A204.1 (cell line): ENCODE measurements around the gene GNB4.

Experiments
- FAIRE-seq: peaks from 2 replicates; lab custom pipeline; 2012; peaks lifted over from hg19 to GRCh38; lab: Jason Lieb, UNC

The GNB4 gene

DNA sequence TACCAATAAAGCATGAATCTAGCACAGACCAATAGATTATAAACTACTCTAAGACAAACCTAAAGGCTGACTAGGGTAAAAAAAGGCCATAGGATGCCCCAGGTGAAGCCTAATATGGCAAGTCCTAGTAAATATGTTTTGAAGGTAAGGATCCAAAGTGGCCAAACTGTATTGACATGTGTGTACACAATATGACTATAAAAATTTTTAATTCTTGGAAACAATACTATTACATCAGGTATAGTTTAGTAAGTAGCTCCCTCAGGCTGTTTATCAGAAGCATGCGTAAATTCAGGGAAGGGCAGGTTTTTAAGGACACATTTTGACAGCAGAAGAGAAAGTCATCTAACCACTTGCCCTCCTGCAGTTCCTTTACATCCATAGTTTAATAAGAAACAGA, 18.8 kb downstream of the GNB4 start:
- no peak for FAIRE-seq

DNA sequence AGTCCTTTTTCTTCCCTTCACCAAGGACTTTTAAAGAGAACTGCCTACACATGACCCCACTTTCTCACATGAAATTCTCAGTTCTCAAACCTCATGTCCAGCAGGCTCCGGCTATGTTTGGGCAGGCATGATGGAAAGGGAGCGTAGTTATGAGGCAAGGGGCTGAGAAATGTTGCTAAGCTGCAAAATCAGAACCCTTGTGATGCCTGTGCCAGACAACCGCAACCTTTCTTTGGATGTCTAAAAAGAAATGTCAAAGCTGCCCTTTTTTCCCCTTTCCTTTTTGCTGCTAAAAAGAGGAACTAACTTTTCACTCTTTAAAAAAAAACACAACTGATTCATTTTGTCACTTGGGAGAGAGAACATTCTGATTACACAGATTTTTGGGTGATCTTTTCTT, 19.2 kb downstream of the GNB4 start:
- FAIRE-seq = no peak

DNA sequence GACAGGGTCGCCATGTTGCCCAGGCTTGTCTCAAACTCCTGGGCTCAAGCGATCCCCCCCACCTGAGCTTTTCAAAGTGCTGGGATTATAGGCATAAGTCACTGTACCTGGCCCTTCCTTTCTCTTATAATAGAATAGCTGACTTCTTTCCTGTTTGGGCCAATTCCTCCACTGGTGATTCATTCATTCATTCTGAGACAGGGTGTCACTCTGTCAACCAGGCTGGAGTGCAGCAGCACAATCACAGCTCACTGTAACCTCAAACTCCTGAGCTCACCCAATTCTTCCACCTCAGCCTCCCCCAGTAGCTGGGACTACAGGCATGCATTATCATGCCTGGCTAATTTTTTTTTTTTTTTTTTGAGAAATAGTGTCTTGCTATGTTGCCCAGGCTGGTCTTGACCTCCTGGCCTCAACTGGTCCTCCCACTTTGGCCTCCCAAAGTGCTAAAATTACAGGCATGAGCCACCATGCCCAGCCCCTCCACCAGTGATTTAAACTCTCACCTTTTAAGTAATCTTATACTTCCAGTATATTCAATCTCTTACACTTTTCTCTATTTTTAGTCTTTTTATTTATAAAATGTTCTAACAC, 20.9 kb downstream of the GNB4 start:
- no peak for FAIRE-seq

DNA sequence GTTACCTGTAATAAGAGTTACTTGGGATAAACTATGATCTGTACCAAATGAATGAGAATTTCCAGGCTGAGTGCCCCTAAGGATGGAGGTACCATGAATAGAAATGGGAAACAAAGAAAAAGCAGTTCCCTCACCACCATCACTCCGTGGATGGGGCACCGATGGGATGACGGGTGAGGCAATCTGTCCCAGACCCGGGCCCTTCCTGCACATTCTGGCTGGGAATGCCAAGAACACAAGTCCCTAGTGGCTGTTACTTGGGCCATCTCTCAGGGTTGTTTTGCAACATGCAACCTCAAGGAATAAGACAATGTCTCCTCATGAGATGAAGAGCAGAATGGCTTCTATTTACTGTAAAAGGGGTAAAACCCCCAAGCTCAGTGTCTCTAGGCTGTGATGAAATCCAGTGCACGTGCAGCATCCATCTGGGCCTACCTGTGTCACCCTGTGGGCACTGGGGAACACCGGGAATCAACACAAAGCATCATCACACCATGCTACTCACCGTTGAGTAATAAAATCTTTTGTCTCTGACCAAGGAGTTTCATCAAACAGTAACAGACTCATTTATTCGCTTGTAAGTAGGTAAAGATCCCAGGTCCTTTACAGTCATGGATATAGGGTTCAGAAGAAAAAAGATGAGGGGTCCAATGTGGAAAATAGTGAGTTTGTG, 22.3 kb downstream of the GNB4 start:
- no peak for FAIRE-seq

DNA sequence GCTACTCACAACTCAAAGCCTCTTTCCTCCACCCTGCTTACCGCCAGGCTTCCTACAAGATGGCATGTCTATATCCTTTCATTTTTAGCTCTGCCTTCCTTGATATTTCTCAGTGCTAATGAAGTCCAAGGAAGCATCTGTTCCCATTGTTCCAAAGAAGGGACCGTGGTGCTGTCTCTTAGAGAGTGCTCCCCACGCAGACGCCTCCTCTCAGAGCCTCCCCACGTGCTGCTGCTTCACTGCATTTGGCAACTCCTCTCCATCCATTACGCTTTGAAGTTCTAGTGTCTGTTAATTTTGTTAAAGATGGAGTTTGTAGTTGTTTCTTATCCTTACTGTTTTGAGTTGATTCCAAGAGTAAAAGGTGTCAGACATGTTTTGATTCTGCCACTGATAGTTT, 26.2 kb downstream of the GNB4 start:
- no peak for FAIRE-seq

DNA sequence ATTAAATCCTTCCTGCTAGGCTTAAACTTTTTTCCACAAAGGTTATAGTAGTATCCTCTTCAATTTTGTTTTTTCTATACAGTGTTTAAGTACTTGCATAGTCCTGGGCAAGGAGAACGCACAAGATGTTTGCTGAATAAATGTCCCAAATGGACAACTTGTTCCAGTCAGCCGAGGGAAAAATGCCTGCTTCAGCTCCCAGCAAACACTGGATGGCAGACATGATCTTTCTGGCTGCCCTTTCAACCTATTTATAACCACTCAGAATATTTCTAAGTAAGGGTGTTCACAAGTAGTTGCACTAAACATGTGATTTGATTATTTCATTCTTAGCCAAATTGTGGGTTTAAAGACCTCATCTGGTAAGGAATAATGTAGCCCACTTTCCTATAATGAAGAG, 29.8 kb downstream of the GNB4 start:
- FAIRE-seq = peak; percentile 60

DNA sequence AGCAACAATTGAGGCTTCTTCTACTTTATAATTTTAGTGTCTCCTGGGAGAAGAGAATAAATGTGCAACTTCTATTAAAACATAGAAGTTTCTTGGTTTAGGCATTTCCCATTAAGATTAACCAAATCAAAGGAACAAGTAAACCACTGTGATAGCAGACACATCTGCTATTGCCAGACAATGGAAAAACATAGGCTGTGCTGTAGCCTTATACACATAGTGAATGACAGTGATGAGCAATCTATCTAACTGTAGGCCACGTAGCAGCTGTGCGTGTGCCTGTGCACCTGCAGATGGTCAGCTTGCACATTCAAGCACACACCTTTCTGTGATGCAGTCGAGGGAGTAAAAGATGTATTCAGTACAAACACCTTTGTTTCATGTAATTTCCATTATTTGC, 32.7 kb downstream of the GNB4 start:
- no peak for FAIRE-seq

DNA sequence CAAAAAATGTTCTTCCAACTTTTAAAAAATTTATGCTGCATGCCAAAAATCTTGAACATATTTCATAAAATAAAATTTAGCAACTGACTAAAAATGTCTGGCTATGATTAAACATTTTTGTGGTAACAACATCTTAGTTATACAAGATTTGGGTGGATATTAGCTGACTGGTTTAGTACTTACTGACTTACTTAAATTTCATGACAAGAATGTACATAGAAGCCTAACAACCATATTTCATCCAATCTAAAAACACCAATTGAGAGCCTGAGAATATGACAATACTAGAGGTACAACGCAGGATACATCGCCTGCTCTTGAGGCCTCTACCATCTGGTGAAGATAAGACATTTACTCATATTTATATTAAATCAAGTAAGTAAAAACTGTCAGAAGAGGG, 34.6 kb downstream of the GNB4 start:
- peak; percentile 49 for FAIRE-seq

DNA sequence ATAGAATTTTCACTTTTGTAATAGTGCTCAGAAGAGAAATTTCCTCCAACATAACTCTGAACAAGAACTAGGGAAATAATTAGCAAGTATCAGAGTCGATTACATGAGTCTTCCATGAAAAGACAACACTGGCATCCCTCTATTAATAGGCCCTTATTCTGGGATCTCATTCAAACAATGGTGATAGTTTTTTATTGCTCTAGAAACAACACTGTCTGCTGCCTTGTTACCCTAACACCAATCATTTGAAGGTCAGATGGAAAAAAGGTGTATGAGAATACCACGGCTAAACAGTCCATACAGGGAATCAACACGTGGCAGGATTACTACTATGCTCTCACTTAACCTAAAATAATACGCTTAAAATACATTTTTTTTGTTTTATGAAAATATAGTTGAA, 35.9 kb downstream of the GNB4 start:
- FAIRE-seq = no peak

DNA sequence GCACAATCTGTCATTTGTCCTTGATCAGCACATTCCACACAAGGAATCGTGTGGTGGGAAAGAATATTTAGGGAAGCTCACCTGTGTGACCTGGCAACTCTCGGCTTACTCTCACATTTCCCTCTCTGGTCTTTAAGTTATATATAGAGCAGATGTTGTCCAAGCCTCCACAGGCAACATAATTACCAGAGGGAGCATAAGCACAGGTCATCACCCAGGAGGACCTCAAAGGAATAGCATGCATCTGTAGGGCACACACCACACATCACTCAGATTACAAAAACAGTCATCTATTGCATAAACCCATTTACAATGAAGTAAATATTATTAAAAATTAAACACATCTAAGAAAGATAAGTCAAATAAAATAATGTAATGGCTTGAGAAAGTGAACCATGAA, 36.5 kb downstream of the GNB4 start:
- FAIRE-seq = no peak

DNA sequence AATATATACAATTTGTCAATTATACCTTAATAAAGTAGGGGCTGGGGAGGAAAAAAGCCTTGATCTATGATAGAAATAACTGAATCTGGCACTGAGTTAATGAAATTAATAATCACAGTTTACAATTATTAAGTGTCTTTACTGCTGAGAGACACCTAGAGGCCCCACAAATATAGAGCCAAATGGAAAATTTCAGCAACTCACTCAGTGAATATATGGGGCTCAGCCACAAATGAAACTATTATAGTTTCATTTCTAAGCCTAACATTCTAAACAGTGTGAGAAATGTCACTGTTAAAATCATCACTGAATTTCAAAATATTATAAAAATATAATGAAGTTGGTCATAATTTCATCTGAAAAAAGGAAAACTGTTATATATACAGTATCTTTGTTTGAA, 40.3 kb downstream of the GNB4 start:
- FAIRE-seq = no peak

DNA sequence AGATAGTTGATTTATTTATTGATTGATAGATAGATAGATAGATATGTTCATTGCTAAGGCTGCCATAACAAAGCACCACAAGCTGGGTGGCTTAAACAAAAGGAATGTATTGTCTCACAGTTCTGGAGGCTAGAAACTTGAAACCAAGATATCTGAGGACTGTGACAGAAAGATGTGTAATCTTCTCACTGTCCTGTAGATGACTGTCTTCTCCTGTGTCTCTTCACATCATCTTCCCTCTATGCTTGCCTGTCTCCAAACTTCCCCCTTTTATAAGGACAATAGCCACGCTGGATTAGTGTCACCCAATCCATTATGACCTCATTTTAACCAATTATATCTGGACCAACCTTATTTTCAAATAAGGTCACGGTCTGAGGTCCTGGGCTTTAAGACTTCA, 40.9 kb downstream of the GNB4 start:
- FAIRE-seq = no peak

DNA sequence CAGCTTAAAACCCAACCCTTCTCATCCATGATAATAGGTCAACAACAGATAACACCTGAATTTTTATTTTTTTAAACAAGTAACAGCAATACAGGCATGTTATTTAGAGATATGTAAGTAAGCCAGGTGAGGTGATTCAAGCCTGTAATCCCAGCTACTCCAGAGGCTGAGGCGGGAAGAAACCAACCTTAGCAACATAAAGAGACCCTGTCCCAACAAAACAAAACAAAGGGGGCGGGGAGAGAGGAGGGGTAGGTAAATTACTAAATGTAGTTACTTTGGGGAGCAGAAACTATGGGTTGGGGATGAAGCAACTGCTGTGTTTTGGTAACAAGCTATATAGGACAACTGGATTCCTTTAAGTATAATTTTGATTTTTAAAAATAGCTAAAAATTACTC, 47.0 kb downstream of the GNB4 start:
- FAIRE-seq = no peak

DNA sequence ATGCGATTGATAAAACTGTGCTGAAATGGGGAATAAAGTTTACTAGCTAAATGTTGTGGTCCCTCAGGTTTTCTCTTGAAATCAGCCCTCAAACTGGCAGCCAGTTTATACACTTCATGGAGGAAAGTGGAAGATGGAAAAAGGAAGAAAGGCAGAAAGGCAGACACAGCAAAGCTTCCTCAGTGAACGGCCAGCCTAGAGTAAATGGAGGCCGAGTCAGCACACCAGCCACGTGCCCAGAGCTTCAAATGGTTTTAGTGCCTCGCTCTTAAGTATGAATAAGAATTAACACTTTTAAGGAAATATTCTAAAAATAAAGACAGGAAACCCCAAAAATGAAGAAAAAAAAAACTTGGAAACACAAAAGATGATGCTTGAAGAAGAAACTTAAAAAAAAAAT, 48.3 kb downstream of the GNB4 start:
- FAIRE-seq = no peak

DNA sequence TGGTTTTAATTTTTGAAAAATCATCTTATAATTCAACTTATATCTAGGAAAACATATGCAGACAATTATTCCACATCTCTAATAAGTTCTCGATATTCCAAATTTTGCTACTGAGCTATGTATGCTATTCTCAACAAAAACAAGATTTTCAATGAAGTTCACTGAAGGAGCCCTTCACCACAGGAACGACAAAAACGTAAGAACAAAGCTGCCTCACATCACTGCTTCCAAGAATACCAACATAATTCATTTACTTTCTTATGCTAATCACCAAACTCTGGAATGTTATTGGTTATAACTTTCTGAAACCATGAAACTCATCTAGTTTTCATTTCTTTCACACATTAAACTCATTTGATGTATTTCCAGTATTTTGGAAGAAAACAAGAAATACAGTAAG, 49.7 kb downstream of the GNB4 start:
- peak; percentile 25 for FAIRE-seq

DNA sequence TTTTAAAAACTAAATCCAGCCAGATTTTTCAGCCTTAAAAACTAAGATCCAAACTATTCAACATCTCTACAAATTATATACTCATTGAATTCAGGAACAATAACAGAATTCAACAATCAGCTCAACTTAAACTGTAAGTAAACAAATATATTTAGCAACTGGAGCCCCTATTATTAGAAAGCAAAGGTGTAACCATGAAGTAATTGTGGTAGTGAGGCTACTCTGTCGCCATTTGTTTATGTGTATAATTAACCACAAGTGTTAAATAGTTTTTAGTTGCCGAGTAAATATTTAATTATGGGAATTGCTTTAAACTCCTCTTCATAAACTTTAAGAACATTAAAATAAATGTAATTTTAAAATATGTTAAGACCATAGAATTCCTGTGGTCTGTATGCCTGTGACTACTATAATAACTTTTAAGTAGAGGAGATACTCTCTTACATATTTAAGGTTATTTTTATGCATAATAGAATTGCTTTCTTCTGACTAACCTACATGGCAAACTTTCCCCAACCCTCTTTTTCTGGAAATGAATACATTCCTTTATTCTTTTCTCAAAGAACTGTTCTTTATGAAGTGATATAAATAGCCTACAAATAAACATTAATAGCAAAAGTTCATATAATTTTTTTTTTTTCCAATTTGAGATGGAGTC, 52.6 kb downstream of the GNB4 start:
- FAIRE-seq = peak; percentile 49

DNA sequence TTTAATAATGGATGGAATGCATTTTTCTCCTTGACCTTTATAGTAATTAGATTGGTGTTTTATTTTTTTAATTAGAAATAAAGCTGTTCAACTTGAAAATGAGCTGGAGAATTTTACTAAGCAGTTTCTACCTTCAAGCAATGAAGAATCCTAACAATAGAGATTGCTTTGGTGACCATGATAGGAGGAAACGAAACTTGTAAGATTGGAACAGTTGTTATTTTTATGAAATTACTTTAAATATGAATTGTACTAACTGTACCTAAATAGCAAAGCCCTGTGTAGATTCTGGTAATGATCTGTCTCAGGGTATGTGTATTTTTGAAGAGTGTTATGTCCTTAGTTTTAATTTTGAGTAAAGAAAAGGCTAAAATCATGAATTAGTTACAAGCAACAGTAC, 59.4 kb downstream of the GNB4 start:
- FAIRE-seq = no peak

DNA sequence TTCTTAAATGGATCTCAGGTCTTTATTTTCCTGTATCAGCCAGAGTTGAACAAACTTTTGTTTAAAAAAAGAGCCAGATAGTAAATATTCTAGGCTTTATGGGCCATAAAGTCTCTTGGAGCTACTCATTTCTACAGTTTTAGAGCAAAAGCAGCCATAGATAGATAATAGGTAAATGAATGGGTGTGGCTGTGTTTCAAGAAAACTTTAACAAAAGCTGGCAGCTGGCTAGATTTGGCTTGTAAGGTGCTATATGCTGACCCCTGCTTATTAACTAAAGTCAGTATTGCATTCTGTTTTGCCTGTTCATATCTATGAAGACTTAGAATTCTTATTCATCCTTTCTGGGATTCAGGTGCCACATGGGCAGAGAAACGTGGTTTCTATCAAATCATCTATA, 74.8 kb downstream of the GNB4 start:
- no peak for FAIRE-seq

DNA sequence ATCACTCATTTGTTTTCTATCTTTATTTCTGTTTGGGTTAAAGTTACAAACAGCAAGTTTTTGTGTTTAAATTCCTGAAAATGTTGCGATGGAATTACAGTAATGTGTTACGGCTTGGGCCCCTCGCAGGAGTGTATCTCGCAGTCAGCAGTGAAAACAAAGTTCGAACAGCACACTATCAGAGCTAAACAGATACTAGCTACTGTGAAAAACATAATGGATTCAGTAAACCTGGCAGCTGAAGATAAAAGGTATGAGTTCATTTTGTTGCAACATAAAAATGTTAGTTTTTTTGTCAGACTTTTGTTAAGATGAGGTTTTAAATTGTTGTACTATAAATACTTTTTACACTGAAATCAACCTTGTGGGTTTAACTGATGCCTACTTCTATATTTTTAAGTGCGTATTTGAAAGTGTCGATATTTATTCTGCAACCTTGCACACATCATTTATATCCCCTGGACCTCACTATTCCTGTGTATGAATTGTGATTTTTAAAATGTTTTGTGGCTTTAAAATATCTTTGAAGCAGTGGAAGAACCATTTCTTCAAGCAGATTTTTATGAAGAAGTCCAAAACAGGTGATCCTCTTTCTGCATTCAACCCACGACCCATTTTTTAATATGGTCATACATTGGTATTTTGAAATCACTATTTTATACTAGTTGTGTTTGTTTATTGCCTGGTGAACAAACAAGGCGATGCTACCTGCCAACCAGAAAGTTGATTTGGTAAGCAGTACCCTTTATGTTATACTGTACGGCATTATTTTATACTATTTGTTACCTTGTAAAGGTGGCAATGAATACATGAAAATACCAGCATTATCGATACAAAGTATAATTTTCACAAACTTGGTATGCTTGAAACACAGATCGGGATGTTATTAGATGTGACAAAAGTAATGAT, 75.9 kb downstream of the GNB4 start:
- no peak for FAIRE-seq

DNA sequence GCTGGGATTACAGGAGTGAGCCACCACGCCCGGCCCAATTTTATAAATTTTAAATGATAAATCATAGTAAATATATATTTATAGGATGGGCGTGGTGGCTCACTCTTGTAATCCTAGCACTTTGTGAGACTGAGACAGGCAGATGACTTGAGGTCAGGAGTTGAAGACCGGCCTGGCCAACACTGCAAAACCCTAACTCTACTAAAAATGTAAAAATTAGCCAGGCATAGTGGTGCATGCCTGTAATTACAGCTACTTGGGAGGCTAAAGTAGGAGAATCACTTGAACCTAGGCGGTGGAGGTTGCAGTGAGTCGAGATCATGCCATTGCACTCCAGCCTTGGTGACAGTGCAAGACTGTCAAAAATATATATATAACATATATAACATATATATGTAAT, 77.3 kb downstream of the GNB4 start:
- no peak for FAIRE-seq

DNA sequence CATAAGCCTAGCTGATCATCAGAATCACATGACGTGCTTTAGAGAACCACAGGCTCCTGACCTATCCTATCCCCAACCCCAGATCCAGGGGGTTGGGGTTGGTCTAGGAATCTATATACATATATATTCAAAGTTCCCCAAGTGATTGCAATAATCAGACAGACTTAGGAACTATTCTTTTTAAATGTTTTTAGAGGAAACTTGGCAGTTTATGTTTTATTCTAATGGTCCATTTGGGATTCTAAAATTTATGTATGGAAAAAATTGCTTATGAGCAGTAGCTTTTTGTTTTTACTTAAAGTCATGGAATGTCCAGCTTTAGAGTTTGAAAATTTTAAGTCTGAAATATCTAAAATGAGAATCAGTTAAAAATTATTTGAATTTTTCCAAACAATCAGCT, 81.6 kb downstream of the GNB4 start:
- FAIRE-seq = no peak

DNA sequence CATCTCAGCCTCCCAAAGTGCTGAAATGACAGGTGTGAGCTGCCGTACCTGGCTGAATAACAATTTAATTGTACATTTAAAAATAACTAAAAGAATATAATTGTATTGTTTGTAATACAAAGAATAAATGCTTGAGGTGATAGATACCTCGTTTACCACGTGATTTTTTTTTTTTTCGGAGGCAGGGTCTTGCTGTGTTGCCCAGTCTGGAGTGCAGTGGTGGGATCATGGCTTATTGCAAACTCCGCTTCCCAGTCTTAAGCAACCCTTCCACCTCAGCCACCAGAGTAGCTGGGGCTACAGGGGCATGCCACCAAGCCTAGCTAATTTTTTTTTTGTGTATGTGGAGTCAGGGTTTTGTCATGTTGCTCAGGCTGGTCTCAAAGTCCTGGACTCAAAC, 87.9 kb downstream of the GNB4 start:
- FAIRE-seq = no peak

DNA sequence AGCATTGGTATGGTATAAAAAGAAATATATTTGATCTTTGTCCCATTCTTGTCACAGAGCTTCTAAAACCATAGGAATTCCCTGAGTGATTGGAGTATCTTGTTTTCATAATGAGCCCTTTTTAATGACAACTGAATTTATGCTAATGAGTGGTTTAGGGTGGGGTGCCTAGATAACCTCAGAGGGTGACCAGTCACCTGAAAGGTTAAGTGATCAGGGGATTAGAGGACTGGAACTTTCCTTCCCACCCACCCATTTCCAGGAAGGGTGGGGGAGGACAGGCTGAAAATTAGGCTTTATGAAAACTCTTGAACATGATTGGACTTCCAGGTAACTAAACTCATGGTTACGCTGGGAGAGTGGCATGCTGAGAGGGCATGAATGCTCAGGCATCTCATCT, 95.3 kb downstream of the GNB4 start:
- no peak for FAIRE-seq
